DOHH2 (cell line): ENCODE measurements around the gene NBEAL2.

Source experiments
- H3F3A ChIP-seq: fragments of 200-600 bp; sonication (generic), shearing (Covaris generic); 2 replicates; pipeline ENCODE4 v1.6.0; 2016; ENCODE audit warnings: antibody characterized with exemption, mild to moderate bottlenecking; ENCODE audit not compliant: control insufficient read depth, insufficient read depth
- H3K27ac ChIP-seq: fragments of 200-600 bp; sonication (generic); 2 replicates; pipeline ENCODE4 v1.5.1; 2014; ENCODE audit warnings: low read depth, mild to moderate bottlenecking, low read length, moderate library complexity
- H3K27me3 ChIP-seq: fragments of 200-600 bp; sonication (generic); 2 replicates; pipeline ENCODE4 v1.6.1; 2014; ENCODE audit warnings: mild to moderate bottlenecking, low read length, mixed read lengths; ENCODE audit not compliant: control insufficient read depth
- H3K36me3 ChIP-seq: fragments of 200-600 bp; sonication (generic); 2 replicates; pipeline ENCODE4 v1.6.1; 2014; ENCODE audit warnings: mild to moderate bottlenecking, low read length, moderate library complexity, mixed read lengths; ENCODE audit not compliant: control insufficient read depth
- H3K4me1 ChIP-seq: fragments of 200-600 bp; sonication (generic); 2 replicates; pipeline ENCODE4 v1.6.1; 2014; ENCODE audit warnings: mild to moderate bottlenecking, low read length, mixed read lengths; ENCODE audit not compliant: control insufficient read depth
- H3K4me2 ChIP-seq: fragments of 200-600 bp; sonication (generic); 2 replicates; pipeline ENCODE4 v1.6.0; 2014; ENCODE audit warnings: mild to moderate bottlenecking, low read length, moderate library complexity
- H3K4me3 ChIP-seq: fragments of 200-600 bp; sonication (generic); 2 replicates; pipeline ENCODE4 v1.5.1; 2014; ENCODE audit warnings: mild to moderate bottlenecking, low read length, mixed read lengths
- H3K79me2 ChIP-seq: fragments of 200-600 bp; sonication (generic); 2 replicates; pipeline ENCODE4 v1.6.1; 2014; ENCODE audit warnings: mild to moderate bottlenecking, low read length, mixed read lengths; ENCODE audit not compliant: control insufficient read depth
- H3K9me2 ChIP-seq: fragments of 200-600 bp; sonication (generic); replicated peaks from 2 replicates; pipeline ENCODE4 v1.6.1; 2014; ENCODE audit warnings: mild to moderate bottlenecking, low read length, mixed read lengths; ENCODE audit not compliant: control insufficient read depth
- H3K9me3 ChIP-seq: fragments of 200-600 bp; sonication (generic); 2 replicates; pipeline ENCODE4 v1.6.1; 2014; ENCODE audit warnings: antibody characterized with exemption, low read length, mixed read lengths; ENCODE audit not compliant: control insufficient read depth, insufficient read depth
- H4K20me1 ChIP-seq: fragments of 200-600 bp; sonication (generic); 2 replicates; pipeline ENCODE4 v1.6.0; 2014; ENCODE audit warnings: low read depth, mild to moderate bottlenecking, antibody characterized with exemption, low read length, moderate library complexity; ENCODE audit not compliant: control insufficient read depth, insufficient read depth
- CTCF ChIP-seq: fragments of 200-600 bp; sonication (generic); IDR thresholded peaks from one replicate; pipeline ENCODE4 v1.5.1; 2014; ENCODE audit warnings: antibody characterized with exemption, mild to moderate bottlenecking, low read depth, low read length; ENCODE audit not compliant: poor library complexity, severe bottlenecking
- EZH2phosphoT487 ChIP-seq: fragments of 200-600 bp; sonication (generic); IDR thresholded peaks from 2 replicates; pipeline ENCODE4 v1.6.1; 2017; ENCODE audit warnings: borderline replicate concordance, mild to moderate bottlenecking, antibody characterized with exemption, low read length, moderate library complexity, mixed read lengths

NBEAL2 gene

GRCh38 chr3:46946856-46947545, 32.5 kb upstream of the NBEAL2 start:
- H3K27me3 ChIP-seq: no peaks in the 10 kb centered on the region
- H3K9me3 ChIP-seq: no peaks in the 10 kb centered on the region
- peaks cover 24% of the 10 kb centered on the region for H3K4me1 ChIP-seq
- no peak overlapping the region for H3K4me2 ChIP-seq
- no peak overlapping the region for H3K27ac ChIP-seq
- TF ChIP-seq CTCF (no peak), EZH2phosphoT487 (no peak)
- H3K9me2 ChIP-seq: no peaks in the 10 kb centered on the region
- H3K4me3 ChIP-seq: no peak overlapping the region
- peaks cover 98% of the 10 kb centered on the region for H3K79me2 ChIP-seq
- H3K36me3 ChIP-seq: peaks cover 74% of the 10 kb centered on the region
- H3F3A ChIP-seq: no peaks in the 10 kb centered on the region
- peaks cover 45% of the 10 kb centered on the region for H4K20me1 ChIP-seq

- Histone ChIP-seq H3K4me1 (peaks cover 29% of the 10 kb centered on the region), H3K9me3 (no peaks in the 10 kb centered on the region), H3K4me2 (no peak overlapping the region), H3K27me3 (no peaks in the 10 kb centered on the region), H4K20me1 (peaks cover 43% of the 10 kb centered on the region), H3K9me2 (no peaks in the 10 kb centered on the region), H3F3A (no peaks in the 10 kb centered on the region), H3K27ac (no peak overlapping the region), H3K36me3 (peaks cover 72% of the 10 kb centered on the region), H3K4me3 (no peak overlapping the region), H3K79me2 (peaks cover 98% of the 10 kb centered on the region)
- TF ChIP-seq EZH2phosphoT487 (no peak), CTCF (no peak)
These were observed 31.9 kb upstream of the NBEAL2 start for GRCh38 chr3:46947546-46947901.

- peaks cover 45% of the 10 kb centered on the region for H4K20me1 ChIP-seq
These were observed 31.3 kb upstream of the NBEAL2 start for GRCh38 chr3:46947981-46948791.

More at GRCh38 chr3:46947981-46948791, 31.3 kb upstream of the NBEAL2 start:
- Histone ChIP-seq H3K9me3 (no peaks in the 10 kb centered on the region), H3K27me3 (no peaks in the 10 kb centered on the region), H3K4me2 (no peak overlapping the region), H3F3A (no peaks in the 10 kb centered on the region), H3K36me3 (peaks cover 70% of the 10 kb centered on the region), H3K79me2 (peaks cover 98% of the 10 kb centered on the region), H3K27ac (no peak overlapping the region), H3K4me1 (peaks cover 36% of the 10 kb centered on the region), H3K9me2 (no peaks in the 10 kb centered on the region), H3K4me3 (no peak overlapping the region)
- no peak for TF ChIP-seq EZH2phosphoT487
- no peak for TF ChIP-seq CTCF
